ENCODE data around the gene ABI3BP. TPM values are rescaled to one million over a fixed set of nuclear protein-coding genes. Genes with fewer than 3 reads are reported as not detected.

ABI3BP gene
- total and polyA plus RNA-seq, 10 of the 15 experiments (the other 5 are each of a cell fraction or from before 2014, with no cell fraction given) = 0.03 to 0.42 (median 0.11) TPM; not detected in 4

GRCh38 chr3:100709842-100710260 lies 283.4 kb downstream of the ABI3BP start:
- no peaks in the 10 kb centered on the region for H4K20me1 ChIP-seq (ENCODE audit: control insufficient read depth, insufficient read depth)

More at GRCh38 chr3:100709842-100710260, 283.4 kb downstream of the ABI3BP start:
- H3K27ac ChIP-seq (ENCODE audit: control insufficient read depth, insufficient read depth) = peak overlapping the region; percentile 91
- TF ChIP-seq BCL3 (IDR thresholded peaks at IDR 0.05; ENCODE audit: borderline replicate concordance, insufficient read depth, low read depth, low read length, poor library complexity, severe bottlenecking) (no peak), YY1 (IDR thresholded peaks at IDR 0.05; ENCODE audit: low read depth, low read length) (0 out of 2 replicates have a peak, but pooled peaks have one; percentile 4), NKRF (conservative IDR thresholded peaks at IDR 0.05) (0 out of 2 replicates have a peak, but pooled peaks have one; percentile 9)
- peaks cover 9% of the 10 kb centered on the region for H3K4me1 ChIP-seq (ENCODE audit: control insufficient read depth, insufficient read depth, low read length)
- POLR2A ChIA-PET = interaction anchor here (0.7 to 2.1 kb wide), 5 partner anchors 17 to 69 kb away, joined by 3 to 6 read pairs (median 4); no protein-coding TSS in a partner anchor
- H3K9me3 ChIP-seq (replicated peaks; ENCODE audit: control insufficient read depth, insufficient read depth, low read length) = no peaks in the 10 kb centered on the region; the same call in 1 of the 3 replicates
- BruUV-seq (replicated peaks) = no TSS peak
- H3K4me3 ChIP-seq = peak overlapping the region; percentile 78
- FAIRE-seq = no peak
- RAD21 ChIA-PET (ENCODE audit: unreplicated experiment) = interaction anchor here (1.0 to 2.0 kb wide), 6 partner anchors 60 to 109 kb away, joined by 3 to 10 read pairs (median 3); no protein-coding TSS in a partner anchor
- DNase-seq (ENCODE audit: low read depth, low spot score) = no peak
- intact Hi-C loops (cut with micrococcal nuclease; ENCODE audit: unreplicated experiment) = loop anchor here (2.0 to 10.0 kb wide), 4 partner anchors 59 to 395 kb away; partner anchors contain the start of genes LNP1 and TOMM70
- peaks cover 0 to 4% of the 10 kb centered on the region in 2 experiments; a peak in 1 of 4 replicates for H3K36me3 ChIP-seq (ENCODE audit: control insufficient read depth in 2 of 2, insufficient read depth in 2 of 2, low read length in 1 of 2)
- H3K4me2 ChIP-seq (ENCODE audit: control insufficient read depth, insufficient read depth) = peak overlapping the region; percentile 64
- H3K9ac ChIP-seq (ENCODE audit: control insufficient read depth, insufficient read depth, low read length) = peak overlapping the region; percentile 91
- under 1% methylated on average over 12 of the region's 23 CpGs for WGBS (ENCODE audit: insufficient coverage, insufficient replicate concordance, low lambda C conversion rate, missing lambda C conversion rate)
- ATAC-seq = peak; percentile 9
- H2AFZ ChIP-seq (ENCODE audit: control insufficient read depth, low read depth, low read length) = no peak overlapping the region
- in situ Hi-C loops (cut with MboI) = no loop called here
- SMC1A ChIA-PET (ENCODE audit: uncharacterized antibody, unreplicated experiment) = interaction anchor here (0.9 to 6.0 kb wide), 12 partner anchors 11 to 308 kb away, joined by 3 to 34 read pairs (median 5); partner anchors contain the start of genes LNP1 and TOMM70
- CTCF ChIA-PET = interaction anchor here (0.9 to 3.7 kb wide), 11 partner anchors 9 to 247 kb away, joined by 3 to 12 read pairs (median 5); no protein-coding TSS in a partner anchor
- peaks cover 53% of the 10 kb centered on the region for H3K79me2 ChIP-seq (ENCODE audit: control insufficient read depth, insufficient read depth, low read length)
- no peaks in the 10 kb centered on the region for H3K27me3 ChIP-seq (replicated peaks in 1 of 2; ENCODE audit: control insufficient read depth in 2 of 2, insufficient read depth in 2 of 2, low read length in 1 of 2)
